Trophoblast cell (in vitro differentiated cells and primary cell): ENCODE measurements around the gene FAM83G.

Experiments
- DNase-seq, 2 donors: peaks; one replicate each; pipeline ENCODE4 v3.0.0-alpha.2; 2016
- H2AFZ ChIP-seq: 2 replicates; pipeline ENCODE4 v1.6.1; 2013; ENCODE audit warnings: low read length, moderate library complexity, mild to moderate bottlenecking; ENCODE audit not compliant: insufficient read depth, poor library complexity
- H2AK5ac ChIP-seq: 2 replicates; pipeline ENCODE4 v1.6.1; 2013; ENCODE audit warnings: mild to moderate bottlenecking, low read length
- H2BK120ac ChIP-seq: 2 replicates; pipeline ENCODE4 v1.6.1; 2013; ENCODE audit warnings: low read length, mild to moderate bottlenecking, moderate library complexity; ENCODE audit not compliant: insufficient read depth, poor library complexity
- H2BK12ac ChIP-seq: 2 replicates; pipeline ENCODE4 v1.6.1; 2013; ENCODE audit warnings: mild to moderate bottlenecking, low read length, moderate library complexity
- H2BK5ac ChIP-seq: 2 replicates; pipeline ENCODE4 v1.6.1; 2013; ENCODE audit warnings: low read length, low read depth, moderate library complexity, mild to moderate bottlenecking; ENCODE audit not compliant: poor library complexity
- H3K14ac ChIP-seq: 2 replicates; pipeline ENCODE4 v1.6.1; 2013; ENCODE audit warnings: mild to moderate bottlenecking, low read length
- H3K18ac ChIP-seq: 2 replicates; pipeline ENCODE4 v1.6.1; 2013; ENCODE audit warnings: mild to moderate bottlenecking, low read length
- H3K23ac ChIP-seq: 2 replicates; pipeline ENCODE4 v1.6.1; 2013; ENCODE audit warnings: low read length
- H3K27ac ChIP-seq: 2 replicates; pipeline ENCODE4 v1.5.1; 2013; ENCODE audit warnings: low read depth, mild to moderate bottlenecking, inconsistent platforms, low read length, moderate library complexity
- H3K27me3 ChIP-seq: 2 replicates; pipeline ENCODE4 v1.6.1; 2013; ENCODE audit warnings: inconsistent platforms, mild to moderate bottlenecking, low read length, moderate library complexity; ENCODE audit not compliant: insufficient read depth
- H3K36me3 ChIP-seq, 2 experiments: 1 replicate in 1 of 2; 2 replicates in 1 of 2; pipeline ENCODE4 v1.6.1; 2013; ENCODE audit warnings: low read length in 2 of 2, mild to moderate bottlenecking in 2 of 2, moderate library complexity in 1 of 2; ENCODE audit not compliant: insufficient read depth in 2 of 2, control insufficient read depth in 1 of 2
- H3K4ac ChIP-seq: 2 replicates; pipeline ENCODE4 v1.6.1; 2013; ENCODE audit warnings: low read depth, mild to moderate bottlenecking, low read length, moderate library complexity
- H3K4me1 ChIP-seq, 2 experiments: 1 replicate in 1 of 2; 2 replicates in 1 of 2; pipeline ENCODE4 v1.6.1; 2013; ENCODE audit warnings: low read length in 2 of 2, mild to moderate bottlenecking in 2 of 2, moderate library complexity in 1 of 2; ENCODE audit not compliant: insufficient read depth in 2 of 2, control insufficient read depth in 1 of 2
- H3K4me2 ChIP-seq: 2 replicates; pipeline ENCODE4 v1.6.1; 2013; ENCODE audit warnings: inconsistent platforms, mild to moderate bottlenecking, low read length, moderate library complexity
- H3K4me3 ChIP-seq: 2 replicates; pipeline ENCODE4 v1.5.1; 2013; ENCODE audit warnings: mild to moderate bottlenecking, low read depth, low read length, inconsistent platforms
- H3K79me1 ChIP-seq: one replicate; pipeline ENCODE4 v1.6.1; 2013; ENCODE audit warnings: low read length
- H3K79me2 ChIP-seq: 2 replicates; pipeline ENCODE4 v1.6.1; 2013; ENCODE audit warnings: low read length, mild to moderate bottlenecking; ENCODE audit not compliant: control insufficient read depth, insufficient read depth, poor library complexity
- H3K9ac ChIP-seq: 2 replicates; pipeline ENCODE4 v1.6.1; 2013; ENCODE audit warnings: mild to moderate bottlenecking, low read length
- H3K9me3 ChIP-seq: 2 replicates; pipeline ENCODE4 v1.6.1; 2013; ENCODE audit warnings: low read depth, mild to moderate bottlenecking, control low read depth, inconsistent platforms, low read length; ENCODE audit not compliant: insufficient read depth
- H4K12ac ChIP-seq: 2 replicates; pipeline ENCODE4 v1.6.1; 2013; ENCODE audit warnings: low read depth, mild to moderate bottlenecking, low read length, moderate library complexity
- H4K8ac ChIP-seq: 2 replicates; pipeline ENCODE4 v1.6.1; 2013; ENCODE audit warnings: low read depth, mild to moderate bottlenecking, low read length, moderate library complexity
- H4K91ac ChIP-seq: one replicate; pipeline ENCODE4 v1.6.1; 2013; ENCODE audit warnings: low read depth, mild to moderate bottlenecking, low read length, moderate library complexity
- WGBS: extraction: QIAGEN DNeasy Blood & Tissue Kit; methylation state at CpG from one replicate; pipeline ENCODE4 v1.1.7; 2013; ENCODE audit warnings: missing lambda C conversion rate; ENCODE audit not compliant: insufficient read length, insufficient coverage; ENCODE audit errors: extremely low coverage; 5-methylcytosine and 5-hydroxymethylcytosine counted together

Gene FAM83G

GRCh38 chr17:19020016-19020415 lies 15.5 kb upstream of the FAM83G start:
- no peak overlapping the region for H4K8ac ChIP-seq
- H2AFZ ChIP-seq = no peak overlapping the region
- WGBS = no CpG with 5 or more reads among the region's 3 CpGs
- no peak overlapping the region for H3K18ac ChIP-seq
- no peak overlapping the region for H3K14ac ChIP-seq
- no peaks in the 10 kb centered on the region for H3K79me2 ChIP-seq
- H3K4me3 ChIP-seq = no peak overlapping the region
- H2AK5ac ChIP-seq = no peak overlapping the region
- H4K91ac ChIP-seq = no peak overlapping the region
- no peak overlapping the region for H3K23ac ChIP-seq
- no peak overlapping the region for H2BK12ac ChIP-seq
- no peaks in the 10 kb centered on the region for H3K27me3 ChIP-seq
- H3K4me2 ChIP-seq = no peak overlapping the region
- H3K4me1 ChIP-seq = peaks cover 0 to 11% of the 10 kb centered on the region in 2 experiments
- H2BK120ac ChIP-seq = no peak overlapping the region
- H3K4ac ChIP-seq = no peak overlapping the region
- H4K12ac ChIP-seq = no peak overlapping the region
- H3K79me1 ChIP-seq = no peaks in the 10 kb centered on the region
- no peak overlapping the region for H3K9ac ChIP-seq
- no peaks in the 10 kb centered on the region for H3K9me3 ChIP-seq
- H3K27ac ChIP-seq = no peak overlapping the region
- no peak overlapping the region for H2BK5ac ChIP-seq
- DNase-seq = no peak
- H3K36me3 ChIP-seq = no peaks in the 10 kb centered on the region

- Histone ChIP-seq H4K8ac (no peak overlapping the region), H3K4me1 (peaks cover 0 to 4% of the 10 kb centered on the region in 2 experiments), H2AK5ac (no peak overlapping the region), H2BK120ac (no peak overlapping the region), H3K79me2 (no peaks in the 10 kb centered on the region), H3K36me3 (no peaks in the 10 kb centered on the region), H3K14ac (no peak overlapping the region), H3K9me3 (no peaks in the 10 kb centered on the region), H3K18ac (no peak overlapping the region), H2AFZ (no peak overlapping the region), H3K79me1 (no peaks in the 10 kb centered on the region), H2BK12ac (no peak overlapping the region), H3K9ac (no peak overlapping the region), H3K4me2 (no peak overlapping the region), H4K12ac (no peak overlapping the region), H3K27me3 (no peaks in the 10 kb centered on the region), H3K4ac (no peak overlapping the region), H3K23ac (no peak overlapping the region), H4K91ac (no peak overlapping the region), H3K4me3 (no peak overlapping the region), H3K27ac (no peak overlapping the region), H2BK5ac (no peak overlapping the region)
- DNase-seq = no peak
- no CpG with 5 or more reads among the region's 27 CpGs for WGBS
Measured at GRCh38 chr17:19019041-19019941, 14.7 kb upstream of the FAM83G start.

GRCh38 chr17:19018600-19018950 lies 14.0 kb upstream of the FAM83G start:
- Histone ChIP-seq H3K9me3 (no peaks in the 10 kb centered on the region), H4K8ac (no peak overlapping the region), H3K36me3 (no peaks in the 10 kb centered on the region), H3K23ac (no peak overlapping the region), H2BK5ac (no peak overlapping the region), H3K4me1 (peaks cover 0 to 4% of the 10 kb centered on the region in 2 experiments), H4K91ac (no peak overlapping the region), H3K4me3 (no peak overlapping the region), H2BK12ac (no peak overlapping the region), H2AFZ (no peak overlapping the region), H3K9ac (no peak overlapping the region), H2AK5ac (no peak overlapping the region), H3K4ac (no peak overlapping the region), H2BK120ac (no peak overlapping the region), H3K27me3 (no peaks in the 10 kb centered on the region), H3K14ac (no peak overlapping the region), H3K27ac (no peak overlapping the region), H3K79me2 (no peaks in the 10 kb centered on the region), H3K4me2 (no peak overlapping the region), H3K18ac (no peak overlapping the region), H4K12ac (no peak overlapping the region), H3K79me1 (no peaks in the 10 kb centered on the region)
- no CpG with 5 or more reads among the region's 6 CpGs for WGBS
- DNase-seq = no peak

- peaks cover 0 to 4% of the 10 kb centered on the region in 2 experiments for H3K4me1 ChIP-seq
- no peak overlapping the region for H3K23ac ChIP-seq
- H3K9ac ChIP-seq = no peak overlapping the region
- H4K91ac ChIP-seq = no peak overlapping the region
- no CpG with 5 or more reads among the region's 16 CpGs for WGBS
- H2BK12ac ChIP-seq = no peak overlapping the region
- H2BK120ac ChIP-seq = no peak overlapping the region
- H3K14ac ChIP-seq = no peak overlapping the region
- no peak for DNase-seq
- H3K18ac ChIP-seq = no peak overlapping the region
- H2BK5ac ChIP-seq = no peak overlapping the region
- H3K27ac ChIP-seq = no peak overlapping the region
- H3K4ac ChIP-seq = no peak overlapping the region
- no peaks in the 10 kb centered on the region for H3K27me3 ChIP-seq
- no peaks in the 10 kb centered on the region for H3K79me1 ChIP-seq
- no peak overlapping the region for H2AK5ac ChIP-seq
- H3K4me3 ChIP-seq = no peak overlapping the region
- H3K79me2 ChIP-seq = no peaks in the 10 kb centered on the region
- H3K9me3 ChIP-seq = no peaks in the 10 kb centered on the region
- no peak overlapping the region for H3K4me2 ChIP-seq
- no peak overlapping the region for H2AFZ ChIP-seq
- H4K12ac ChIP-seq = no peak overlapping the region
- no peak overlapping the region for H4K8ac ChIP-seq
- no peaks in the 10 kb centered on the region for H3K36me3 ChIP-seq
Measured at GRCh38 chr17:19017804-19018599, 13.4 kb upstream of the FAM83G start.
